ENCODE results near the gene TFF2.

DNA sequence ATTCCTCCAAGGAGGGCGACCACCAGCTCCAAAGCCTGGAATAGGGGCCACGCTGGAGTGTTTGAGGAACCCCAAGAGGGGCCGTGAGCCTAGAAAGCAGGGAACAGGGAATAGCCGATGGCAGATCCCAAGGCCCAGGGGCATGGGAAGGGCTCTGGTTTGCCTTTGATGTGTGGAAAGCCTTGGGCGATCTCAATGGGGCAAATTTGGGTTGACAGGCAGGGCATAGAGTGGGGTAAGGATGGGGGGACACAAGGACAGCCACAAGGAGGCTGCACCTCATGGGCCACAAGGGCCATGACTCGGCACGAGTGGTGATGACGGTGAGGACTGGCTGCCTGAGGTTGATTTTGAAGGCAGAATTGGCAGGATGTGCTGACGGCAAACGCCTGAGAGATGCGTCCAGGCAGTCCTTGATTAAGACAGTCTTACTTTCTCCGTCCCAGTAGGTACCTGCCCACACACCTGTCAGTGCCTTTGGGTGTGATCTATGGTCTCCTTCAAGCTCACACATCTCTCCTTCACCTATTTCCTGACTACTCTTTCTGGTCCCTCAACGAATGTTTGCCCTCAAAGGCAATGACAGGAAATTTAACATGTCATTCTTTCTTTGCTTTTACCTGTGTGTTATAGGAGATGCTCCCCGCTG lies 47.1 kb upstream of the TFF2 start:
- TF ChIP-seq, protein P1, sequence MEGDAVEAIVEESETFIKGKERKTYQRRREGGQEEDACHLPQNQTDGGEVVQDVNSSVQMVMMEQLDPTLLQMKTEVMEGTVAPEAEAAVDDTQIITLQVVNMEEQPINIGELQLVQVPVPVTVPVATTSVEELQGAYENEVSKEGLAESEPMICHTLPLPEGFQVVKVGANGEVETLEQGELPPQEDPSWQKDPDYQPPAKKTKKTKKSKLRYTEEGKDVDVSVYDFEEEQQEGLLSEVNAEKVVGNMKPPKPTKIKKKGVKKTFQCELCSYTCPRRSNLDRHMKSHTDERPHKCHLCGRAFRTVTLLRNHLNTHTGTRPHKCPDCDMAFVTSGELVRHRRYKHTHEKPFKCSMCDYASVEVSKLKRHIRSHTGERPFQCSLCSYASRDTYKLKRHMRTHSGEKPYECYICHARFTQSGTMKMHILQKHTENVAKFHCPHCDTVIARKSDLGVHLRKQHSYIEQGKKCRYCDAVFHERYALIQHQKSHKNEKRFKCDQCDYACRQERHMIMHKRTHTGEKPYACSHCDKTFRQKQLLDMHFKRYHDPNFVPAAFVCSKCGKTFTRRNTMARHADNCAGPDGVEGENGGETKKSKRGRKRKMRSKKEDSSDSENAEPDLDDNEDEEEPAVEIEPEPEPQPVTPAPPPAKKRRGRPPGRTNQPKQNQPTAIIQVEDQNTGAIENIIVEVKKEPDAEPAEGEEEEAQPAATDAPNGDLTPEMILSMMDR (IDR thresholded peaks at IDR 0.05) = no peak
- TF ChIP-seq MXI1 (IDR thresholded peaks at IDR 0.05; ENCODE audit: low read depth, low read length) (no peak), RFX5 (IDR thresholded peaks at IDR 0.05; ENCODE audit: low read length) (no peak), TCF12 (IDR thresholded peaks at IDR 0.05) (no peak), EP300 (IDR thresholded peaks at IDR 0.05; ENCODE audit: borderline replicate concordance in 1 of 2, low read depth in 1 of 2, low read length in 1 of 2) (no peak), SIN3A (IDR thresholded peaks at IDR 0.05; ENCODE audit: borderline replicate concordance, low read depth, low read length) (no peak), POLR2AphosphoS5 (IDR thresholded peaks at IDR 0.05; ENCODE audit: low read depth, low read length) (no peak), RAD21 (IDR thresholded peaks at IDR 0.05; ENCODE audit: low read length) (no peak), FOXM1 (IDR thresholded peaks at IDR 0.05; ENCODE audit: low read depth) (no peak), ELF1 (IDR thresholded peaks at IDR 0.05) (no peak)
- TF ChIP-seq, protein P2, sequence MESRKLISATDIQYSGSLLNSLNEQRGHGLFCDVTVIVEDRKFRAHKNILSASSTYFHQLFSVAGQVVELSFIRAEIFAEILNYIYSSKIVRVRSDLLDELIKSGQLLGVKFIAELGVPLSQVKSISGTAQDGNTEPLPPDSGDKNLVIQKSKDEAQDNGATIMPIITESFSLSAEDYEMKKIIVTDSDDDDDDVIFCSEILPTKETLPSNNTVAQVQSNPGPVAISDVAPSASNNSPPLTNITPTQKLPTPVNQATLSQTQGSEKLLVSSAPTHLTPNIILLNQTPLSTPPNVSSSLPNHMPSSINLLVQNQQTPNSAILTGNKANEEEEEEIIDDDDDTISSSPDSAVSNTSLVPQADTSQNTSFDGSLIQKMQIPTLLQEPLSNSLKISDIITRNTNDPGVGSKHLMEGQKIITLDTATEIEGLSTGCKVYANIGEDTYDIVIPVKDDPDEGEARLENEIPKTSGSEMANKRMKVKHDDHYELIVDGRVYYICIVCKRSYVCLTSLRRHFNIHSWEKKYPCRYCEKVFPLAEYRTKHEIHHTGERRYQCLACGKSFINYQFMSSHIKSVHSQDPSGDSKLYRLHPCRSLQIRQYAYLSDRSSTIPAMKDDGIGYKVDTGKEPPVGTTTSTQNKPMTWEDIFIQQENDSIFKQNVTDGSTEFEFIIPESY (IDR thresholded peaks at IDR 0.05; ENCODE audit: borderline replicate concordance, low read depth) = no peak
- TF ChIP-seq, protein P3, sequence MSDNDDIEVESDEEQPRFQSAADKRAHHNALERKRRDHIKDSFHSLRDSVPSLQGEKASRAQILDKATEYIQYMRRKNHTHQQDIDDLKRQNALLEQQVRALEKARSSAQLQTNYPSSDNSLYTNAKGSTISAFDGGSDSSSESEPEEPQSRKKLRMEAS (IDR thresholded peaks at IDR 0.05; ENCODE audit: low read depth) = no peak
- TF ChIP-seq, protein P4, sequence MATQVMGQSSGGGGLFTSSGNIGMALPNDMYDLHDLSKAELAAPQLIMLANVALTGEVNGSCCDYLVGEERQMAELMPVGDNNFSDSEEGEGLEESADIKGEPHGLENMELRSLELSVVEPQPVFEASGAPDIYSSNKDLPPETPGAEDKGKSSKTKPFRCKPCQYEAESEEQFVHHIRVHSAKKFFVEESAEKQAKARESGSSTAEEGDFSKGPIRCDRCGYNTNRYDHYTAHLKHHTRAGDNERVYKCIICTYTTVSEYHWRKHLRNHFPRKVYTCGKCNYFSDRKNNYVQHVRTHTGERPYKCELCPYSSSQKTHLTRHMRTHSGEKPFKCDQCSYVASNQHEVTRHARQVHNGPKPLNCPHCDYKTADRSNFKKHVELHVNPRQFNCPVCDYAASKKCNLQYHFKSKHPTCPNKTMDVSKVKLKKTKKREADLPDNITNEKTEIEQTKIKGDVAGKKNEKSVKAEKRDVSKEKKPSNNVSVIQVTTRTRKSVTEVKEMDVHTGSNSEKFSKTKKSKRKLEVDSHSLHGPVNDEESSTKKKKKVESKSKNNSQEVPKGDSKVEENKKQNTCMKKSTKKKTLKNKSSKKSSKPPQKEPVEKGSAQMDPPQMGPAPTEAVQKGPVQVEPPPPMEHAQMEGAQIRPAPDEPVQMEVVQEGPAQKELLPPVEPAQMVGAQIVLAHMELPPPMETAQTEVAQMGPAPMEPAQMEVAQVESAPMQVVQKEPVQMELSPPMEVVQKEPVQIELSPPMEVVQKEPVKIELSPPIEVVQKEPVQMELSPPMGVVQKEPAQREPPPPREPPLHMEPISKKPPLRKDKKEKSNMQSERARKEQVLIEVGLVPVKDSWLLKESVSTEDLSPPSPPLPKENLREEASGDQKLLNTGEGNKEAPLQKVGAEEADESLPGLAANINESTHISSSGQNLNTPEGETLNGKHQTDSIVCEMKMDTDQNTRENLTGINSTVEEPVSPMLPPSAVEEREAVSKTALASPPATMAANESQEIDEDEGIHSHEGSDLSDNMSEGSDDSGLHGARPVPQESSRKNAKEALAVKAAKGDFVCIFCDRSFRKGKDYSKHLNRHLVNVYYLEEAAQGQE (IDR thresholded peaks at IDR 0.05; ENCODE audit: low read depth, low read length) = no peak
- TF ChIP-seq, protein P5, sequence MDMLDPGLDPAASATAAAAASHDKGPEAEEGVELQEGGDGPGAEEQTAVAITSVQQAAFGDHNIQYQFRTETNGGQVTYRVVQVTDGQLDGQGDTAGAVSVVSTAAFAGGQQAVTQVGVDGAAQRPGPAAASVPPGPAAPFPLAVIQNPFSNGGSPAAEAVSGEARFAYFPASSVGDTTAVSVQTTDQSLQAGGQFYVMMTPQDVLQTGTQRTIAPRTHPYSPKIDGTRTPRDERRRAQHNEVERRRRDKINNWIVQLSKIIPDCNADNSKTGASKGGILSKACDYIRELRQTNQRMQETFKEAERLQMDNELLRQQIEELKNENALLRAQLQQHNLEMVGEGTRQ (IDR thresholded peaks at IDR 0.05; ENCODE audit: borderline replicate concordance, low read depth, low read length) = no peak

Measured in SK-N-SH (cell line).